HCT116 (cell line): ENCODE data around the gene HEXA. TPM values are rescaled to one million over a fixed set of nuclear protein-coding genes. Genes with fewer than 3 reads are reported as not detected.

Experiments used
- ATAC-seq: fragments of 200-7000 bp; cut with Tn5 transposase; 2 replicates; pipeline ENCODE4 v1.9.1; 2020; ENCODE audit warnings: mild to moderate bottlenecking, moderate library complexity
- BruUV-seq: library from RNA; stranded (reverse); fragments of 400-500 nt; replicated peaks from 2 replicates; lab custom pipeline; 2021; lab: Mats Ljungman, UMichigan
- CTCF ChIA-PET: fragments of 300-600 bp; sonication (Branson Sonifier 250); formaldehyde crosslinking; loops from one replicate; lab custom pipeline; 2021; ENCODE audit warnings: antibody characterized with exemption; lab: Charles Lee
- POLR2A ChIA-PET: fragments of 300-600, 350-600 bp; sonication (Branson Sonifier 250); formaldehyde crosslinking; loops from one replicate; lab custom pipeline; 2021; ENCODE audit warnings: antibody characterized with exemption; lab: Charles Lee
- RAD21 ChIA-PET, 2 experiments: fragments of 300-600 bp; sonication (Branson Sonifier 250); formaldehyde crosslinking; loops; one replicate each; lab custom pipeline; 2023; ENCODE audit warnings: low total read pairs in 2 of 2; ENCODE audit not compliant: uncharacterized antibody in 2 of 2, unreplicated experiment in 2 of 2, low non-redundant PET in 1 of 2; lab: Charles Lee
- DNase-seq: peaks from one replicate; pipeline ENCODE4 v3.0.0-alpha.2; 2010; ENCODE audit warnings: low read depth, low spot score
- H2AFZ ChIP-seq: fragments of 200-600 bp; shearing (Covaris generic), sonication (generic); 2 replicates; pipeline ENCODE4 v1.6.1; 2017; ENCODE audit warnings: low read depth, mixed run types, mixed read lengths, antibody characterized with exemption, low read length; ENCODE audit not compliant: poor library complexity, severe bottlenecking
- H3K27ac ChIP-seq: 2 replicates; pipeline ENCODE4 v1.5.1; 2012; ENCODE audit warnings: low read depth, low read length
- H3K27me3 ChIP-seq: fragments of 200-600 bp; sonication (generic); 2 replicates; pipeline ENCODE4 v1.6.1; 2016; ENCODE audit warnings: mixed run types, low read length, mixed read lengths; ENCODE audit not compliant: insufficient read depth
- H3K36me3 ChIP-seq, 2 experiments: fragments of 200-500 bp in 1 of 2; fragments of 200-600 bp in 1 of 2; sonication (Bioruptor generic) in 1 of 2; sonication (generic) in 1 of 2; 2 replicates each; pipeline versions ENCODE4 v1.5.1 to v1.6.1; 2014 to 2016; ENCODE audit warnings: low read length in 2 of 2, inconsistent platforms in 1 of 2, mixed read lengths in 1 of 2, mixed run types in 1 of 2; ENCODE audit not compliant: insufficient read depth in 2 of 2, control insufficient read depth in 1 of 2
- H3K4me1 ChIP-seq, 2 experiments: fragments of 200-600 bp in 1 of 2; sonication (generic) in 1 of 2; 2 replicates each; pipeline versions ENCODE4 v1.5.1 to v1.6.1; 2012 to 2017; ENCODE audit warnings: low read length in 2 of 2, inconsistent platforms in 1 of 2, mild to moderate bottlenecking in 1 of 2, mixed read lengths in 1 of 2, mixed run types in 1 of 2, moderate library complexity in 1 of 2; ENCODE audit not compliant: insufficient read depth in 2 of 2, control insufficient read depth in 1 of 2
- H3K4me2 ChIP-seq: fragments of 200-600 bp; sonication (generic); 2 replicates; pipeline ENCODE4 v1.6.1; 2017; ENCODE audit warnings: mixed run types, low read length, mixed read lengths
- H3K4me3 ChIP-seq, 2 experiments: fragments of 200-600 bp in 1 of 2; sonication (generic) in 1 of 2; replicated peaks in 1 of 2; 2 replicates each; pipeline ENCODE4 v1.5.1; 2011 to 2016; ENCODE audit warnings: low read length in 2 of 2, control low read depth in 1 of 2, low read depth in 1 of 2, mild to moderate bottlenecking in 1 of 2, mixed read lengths in 1 of 2, mixed run types in 1 of 2
- H3K79me2 ChIP-seq: fragments of 200-600 bp; sonication (generic); 2 replicates; pipeline ENCODE4 v1.6.1; 2017; ENCODE audit warnings: mild to moderate bottlenecking, mixed run types, low read length, moderate library complexity, mixed read lengths; ENCODE audit not compliant: insufficient read depth
- H3K9ac ChIP-seq: fragments of 200-600 bp; sonication (generic); 2 replicates; pipeline ENCODE4 v1.6.1; 2016; ENCODE audit warnings: low read length, mixed read lengths
- H3K9me2 ChIP-seq: fragments of 200-600 bp; sonication (generic), shearing (Covaris generic); 2 replicates; pipeline ENCODE4 v1.6.1; 2017; ENCODE audit warnings: mixed run types, mild to moderate bottlenecking, moderate library complexity; ENCODE audit not compliant: insufficient read depth
- H3K9me3 ChIP-seq, 2 experiments: fragments of 200-500 bp in 1 of 2; fragments of 200-600 bp in 1 of 2; sonication (Bioruptor generic) in 1 of 2; sonication (generic) in 1 of 2; 2 replicates each; pipeline ENCODE4 v1.6.1; 2014 to 2017; ENCODE audit warnings: low read length in 2 of 2, mixed read lengths in 2 of 2, inconsistent platforms in 1 of 2, low read depth in 1 of 2, mild to moderate bottlenecking in 1 of 2, mixed run types in 1 of 2, moderate library complexity in 1 of 2; ENCODE audit not compliant: control insufficient read depth in 1 of 2, insufficient read depth in 1 of 2
- H4K20me1 ChIP-seq: fragments of 200-600 bp; sonication (generic), shearing (Covaris generic); 2 replicates; pipeline ENCODE4 v1.6.1; 2017; ENCODE audit warnings: mixed run types, mild to moderate bottlenecking, moderate library complexity; ENCODE audit not compliant: insufficient read depth
- CEBPB ChIP-seq: IDR thresholded peaks from 2 replicates; pipeline ENCODE4 v1.6.1; 2012; ENCODE audit warnings: low read depth
- ELF1 ChIP-seq: IDR thresholded peaks from 2 replicates; pipeline ENCODE4 v1.6.1; 2012; ENCODE audit warnings: low read depth, borderline replicate concordance
- EZH2phosphoT487 ChIP-seq: fragments of 200-600 bp; IDR thresholded peaks from 2 replicates; pipeline ENCODE4 v1.6.1; 2018; ENCODE audit warnings: antibody characterized with exemption, borderline replicate concordance
- JUND ChIP-seq: IDR thresholded peaks from 2 replicates; pipeline ENCODE4 v1.6.1; 2012
- MAX ChIP-seq: IDR thresholded peaks from 2 replicates; pipeline ENCODE4 v1.6.1; 2012
- RAD21 ChIP-seq: IDR thresholded peaks from 2 replicates; pipeline ENCODE4 v1.6.1; 2012; ENCODE audit warnings: low read depth, mild to moderate bottlenecking
- SP1 ChIP-seq: IDR thresholded peaks from 2 replicates; pipeline ENCODE4 v1.6.1; 2012; ENCODE audit warnings: low read depth
- TCF7L2 ChIP-seq: IDR thresholded peaks from 2 replicates; pipeline ENCODE4 v1.7.0; 2011; ENCODE audit warnings: borderline replicate concordance, inconsistent platforms; ENCODE audit not compliant: insufficient read depth, insufficient read length; ENCODE audit errors: extremely low read depth
- YY1 ChIP-seq: IDR thresholded peaks from 2 replicates; pipeline ENCODE4 v1.6.1; 2011; ENCODE audit warnings: low read length, low read depth, moderate library complexity, mild to moderate bottlenecking; ENCODE audit not compliant: insufficient replicate concordance; ENCODE audit errors: extremely low read depth
- intact Hi-C: fragments of 100-400 bp; cut with micrococcal nuclease; formaldehyde crosslinking; loops from 2 replicates; pipeline ENCODE4 v1.10.0; 2022
- total RNA-seq: library from RNA; stranded (reverse); gene quantifications from one replicate; pipeline ENCODE4 v1.2.1, GENCODE V29; 2021; ENCODE audit not compliant: unreplicated experiment
- TF ChIP-seq, protein P1 (sequence below): IDR thresholded peaks from 2 replicates; pipeline ENCODE4 v1.6.1; 2012
- TF ChIP-seq, protein P2 (sequence below): IDR thresholded peaks from 2 replicates; pipeline ENCODE4 v1.6.1; 2012; ENCODE audit warnings: low read depth

The HEXA gene
- total RNA-seq, 1 experiment from 2014 or later: 57.1 TPM

GRCh38 chr15:72411544-72411943 is 35.7 kb upstream of the HEXA start:
- no peak overlapping the region for H3K9ac ChIP-seq
- H3K27me3 ChIP-seq: peaks cover 24% of the 10 kb centered on the region; the same call in 1 of the 2 replicates
- no peaks in the 10 kb centered on the region for H3K4me1 ChIP-seq
- TF ChIP-seq SP1: no peak
- TF ChIP-seq, protein P1, sequence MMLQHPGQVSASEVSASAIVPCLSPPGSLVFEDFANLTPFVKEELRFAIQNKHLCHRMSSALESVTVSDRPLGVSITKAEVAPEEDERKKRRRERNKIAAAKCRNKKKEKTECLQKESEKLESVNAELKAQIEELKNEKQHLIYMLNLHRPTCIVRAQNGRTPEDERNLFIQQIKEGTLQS: no peak
- no peak for TF ChIP-seq YY1
- TF ChIP-seq JUND: no peak
- no peak for TF ChIP-seq TCF7L2
- DNase-seq (no peak), ATAC-seq (no peak)
- no peaks in the 10 kb centered on the region for H3K9me3 ChIP-seq
- POLR2A ChIA-PET: no interaction called here
- CTCF ChIA-PET: no interaction called here
- no peaks in the 10 kb centered on the region for H4K20me1 ChIP-seq
- H2AFZ ChIP-seq: no peak overlapping the region
- no peaks in the 10 kb centered on the region for H3K36me3 ChIP-seq
- H3K9me2 ChIP-seq: no peaks in the 10 kb centered on the region
- intact Hi-C loops: no loop called here
- no TSS peak for BruUV-seq
- no peak overlapping the region for H3K27ac ChIP-seq
- no peak overlapping the region for H3K4me2 ChIP-seq
- H3K4me3 ChIP-seq: no peak overlapping the region
- no peaks in the 10 kb centered on the region for H3K79me2 ChIP-seq
- RAD21 ChIA-PET: no interaction called here

GRCh38 chr15:72411111-72411510 is 35.3 kb upstream of the HEXA start:
- intact Hi-C loops: no loop called here
- no peaks in the 10 kb centered on the region for H3K36me3 ChIP-seq
- H3K27me3 ChIP-seq: peaks cover 27% of the 10 kb centered on the region; the same call in 1 of the 2 replicates
- POLR2A ChIA-PET: no interaction called here
- no peaks in the 10 kb centered on the region for H3K4me1 ChIP-seq
- H3K9me3 ChIP-seq: no peaks in the 10 kb centered on the region
- TF ChIP-seq RAD21: no peak
- no peak for TF ChIP-seq JUND
- TF ChIP-seq TCF7L2: no peak
- no peak for TF ChIP-seq CEBPB
- no peak for TF ChIP-seq ELF1
- TF ChIP-seq EZH2phosphoT487: no peak
- TF ChIP-seq MAX: no peak
- TF ChIP-seq YY1: no peak
- TF ChIP-seq, protein P2, sequence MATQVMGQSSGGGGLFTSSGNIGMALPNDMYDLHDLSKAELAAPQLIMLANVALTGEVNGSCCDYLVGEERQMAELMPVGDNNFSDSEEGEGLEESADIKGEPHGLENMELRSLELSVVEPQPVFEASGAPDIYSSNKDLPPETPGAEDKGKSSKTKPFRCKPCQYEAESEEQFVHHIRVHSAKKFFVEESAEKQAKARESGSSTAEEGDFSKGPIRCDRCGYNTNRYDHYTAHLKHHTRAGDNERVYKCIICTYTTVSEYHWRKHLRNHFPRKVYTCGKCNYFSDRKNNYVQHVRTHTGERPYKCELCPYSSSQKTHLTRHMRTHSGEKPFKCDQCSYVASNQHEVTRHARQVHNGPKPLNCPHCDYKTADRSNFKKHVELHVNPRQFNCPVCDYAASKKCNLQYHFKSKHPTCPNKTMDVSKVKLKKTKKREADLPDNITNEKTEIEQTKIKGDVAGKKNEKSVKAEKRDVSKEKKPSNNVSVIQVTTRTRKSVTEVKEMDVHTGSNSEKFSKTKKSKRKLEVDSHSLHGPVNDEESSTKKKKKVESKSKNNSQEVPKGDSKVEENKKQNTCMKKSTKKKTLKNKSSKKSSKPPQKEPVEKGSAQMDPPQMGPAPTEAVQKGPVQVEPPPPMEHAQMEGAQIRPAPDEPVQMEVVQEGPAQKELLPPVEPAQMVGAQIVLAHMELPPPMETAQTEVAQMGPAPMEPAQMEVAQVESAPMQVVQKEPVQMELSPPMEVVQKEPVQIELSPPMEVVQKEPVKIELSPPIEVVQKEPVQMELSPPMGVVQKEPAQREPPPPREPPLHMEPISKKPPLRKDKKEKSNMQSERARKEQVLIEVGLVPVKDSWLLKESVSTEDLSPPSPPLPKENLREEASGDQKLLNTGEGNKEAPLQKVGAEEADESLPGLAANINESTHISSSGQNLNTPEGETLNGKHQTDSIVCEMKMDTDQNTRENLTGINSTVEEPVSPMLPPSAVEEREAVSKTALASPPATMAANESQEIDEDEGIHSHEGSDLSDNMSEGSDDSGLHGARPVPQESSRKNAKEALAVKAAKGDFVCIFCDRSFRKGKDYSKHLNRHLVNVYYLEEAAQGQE: no peak
- TF ChIP-seq, all 23 proteins: peak for 0
- no peaks in the 10 kb centered on the region for H3K79me2 ChIP-seq
- no peak overlapping the region for H2AFZ ChIP-seq
- H3K27ac ChIP-seq: no peak overlapping the region
- H3K9ac ChIP-seq: no peak overlapping the region
- H3K9me2 ChIP-seq: no peaks in the 10 kb centered on the region
- H4K20me1 ChIP-seq: no peaks in the 10 kb centered on the region
- ChIA-PET RAD21 (no interaction called here), CTCF (no interaction called here)
- ATAC-seq (no peak), DNase-seq (no peak)
- no peak overlapping the region for H3K4me3 ChIP-seq
- no peak overlapping the region for H3K4me2 ChIP-seq
- BruUV-seq: no TSS peak
